HepG2 (cell line): ENCODE measurements around the gene VPS37D. TPM values are rescaled to one million over a fixed set of nuclear protein-coding genes. Genes with fewer than 3 reads are reported as not detected.

Source experiments
- HOXA3 ChIP-seq: sonication (generic); formaldehyde crosslinking; IDR thresholded peaks from 2 replicates; pipeline ENCODE4 v1.5.0; 2020; ENCODE audit warnings: missing genetic modification reagents
- KAT8 ChIP-seq: IDR thresholded peaks from 2 replicates; pipeline ENCODE4 v1.6.1; 2016; ENCODE audit warnings: missing genetic modification reagents, missing compliant biosample characterization
- MATR3 ChIP-seq: sonication (generic); formaldehyde crosslinking; IDR thresholded peaks from 2 replicates; pipeline ENCODE4 v1.4.0; 2020; ENCODE audit warnings: missing genetic modification reagents
- MEIS2 ChIP-seq: sonication (generic); formaldehyde crosslinking; IDR thresholded peaks from 2 replicates; pipeline ENCODE4 v1.9.0; 2021; ENCODE audit warnings: mild to moderate bottlenecking, missing genetic modification reagents
- PBX3 ChIP-seq: sonication (generic); formaldehyde crosslinking; IDR thresholded peaks from 2 replicates; pipeline ENCODE4 v1.8.1; 2023; ENCODE audit warnings: missing genetic modification reagents, inconsistent platforms, borderline replicate concordance
- RXRA ChIP-seq: sonication (generic); formaldehyde crosslinking; IDR thresholded peaks from 2 replicates; pipeline ENCODE4 v1.5.1; 2020; ENCODE audit warnings: missing genetic modification reagents
- ZBTB46 ChIP-seq: sonication (generic); formaldehyde crosslinking; IDR thresholded peaks from 2 replicates; pipeline ENCODE4 v1.4.0; 2020; ENCODE audit warnings: mild to moderate bottlenecking, missing genetic modification reagents, borderline replicate concordance
- ZC3H4 ChIP-seq: sonication (generic); formaldehyde crosslinking; IDR thresholded peaks from 2 replicates; pipeline ENCODE4 v1.4.0; 2020; ENCODE audit warnings: missing genetic modification reagents, borderline replicate concordance
- ZFX ChIP-seq: sonication (generic); formaldehyde crosslinking; IDR thresholded peaks from 2 replicates; pipeline ENCODE4 v1.4.0; 2020; ENCODE audit warnings: mild to moderate bottlenecking, low read depth, missing genetic modification reagents, moderate library complexity
- ZMYM3 ChIP-seq: sonication (generic); formaldehyde crosslinking; IDR thresholded peaks from 2 replicates; pipeline ENCODE4 v1.5.1; 2020; ENCODE audit warnings: mild to moderate bottlenecking, missing genetic modification reagents
- ZNF263 ChIP-seq: sonication (generic); formaldehyde crosslinking; IDR thresholded peaks from 2 replicates; pipeline ENCODE4 v1.4.0; 2020; ENCODE audit warnings: missing genetic modification reagents
- polyA plus RNA-seq, 8 experiments: library from polyadenylated mRNA; depleted of rRNA in 3 of 8; stranded (reverse) in 7 of 8; unstranded in 1 of 8; fragments of >200 nt; fragmentation: Illumina TruSeq in 4 of 8; extraction: Trizol in 4 of 8; gene quantifications; 2 replicates each; pipeline versions ENCODE4 v1.2.1 to v1.2.3, GENCODE V29; 2011 to 2016; ENCODE audit warnings: low read depth in 4 of 8, missing spikeins in 1 of 8, mixed read lengths in 1 of 8; ENCODE audit not compliant: insufficient read depth in 1 of 8
- total RNA-seq, 5 experiments: library from RNA; depleted of rRNA; stranded (reverse); fragments of >200 nt; fragmentation: Illumina TruSeq; extraction: Trizol; gene quantifications; 2 replicates each; pipeline ENCODE4 v1.2.3, GENCODE V29; 2016; ENCODE audit warnings: low read depth in 1 of 5
- TF ChIP-seq, protein P1 (sequence below): sonication (generic); formaldehyde crosslinking; IDR thresholded peaks from 2 replicates; pipeline ENCODE4 v1.5.1; 2020; ENCODE audit warnings: mild to moderate bottlenecking, missing genetic modification reagents, borderline replicate concordance
- TF ChIP-seq, protein P2 (sequence below): sonication (generic); formaldehyde crosslinking; conservative IDR thresholded peaks from 2 replicates; pipeline ENCODE4 v1.4.0; 2020; ENCODE audit warnings: missing genetic modification reagents
- TF ChIP-seq, protein P3 (sequence below): sonication (generic); formaldehyde crosslinking; IDR thresholded peaks from 2 replicates; pipeline ENCODE4 v1.5.1; 2020; ENCODE audit warnings: mild to moderate bottlenecking, missing genetic modification reagents, moderate library complexity
- TF ChIP-seq, protein P4 (sequence below): sonication (generic); formaldehyde crosslinking; IDR thresholded peaks from 2 replicates; pipeline ENCODE4 v1.4.0; 2020; ENCODE audit warnings: mild to moderate bottlenecking, low read depth, missing genetic modification reagents

The VPS37D gene
- total and polyA plus RNA-seq, 2 of the 13 experiments (the other 11 are each of a cell fraction or from before 2014, with no cell fraction given) = 3.8 to 6.3 TPM

GRCh38 chr7:73678862-73679261 lies 11.2 kb downstream of the VPS37D start (continued):
- TF ChIP-seq ZMYM3 (CRISPR knock-in tag) = peak; percentile 34; the same call in 1 of the 2 replicates
- peak; percentile 39; the same call in 1 of the 2 replicates for TF ChIP-seq ZFX (CRISPR knock-in tag)
- TF ChIP-seq, protein P1, sequence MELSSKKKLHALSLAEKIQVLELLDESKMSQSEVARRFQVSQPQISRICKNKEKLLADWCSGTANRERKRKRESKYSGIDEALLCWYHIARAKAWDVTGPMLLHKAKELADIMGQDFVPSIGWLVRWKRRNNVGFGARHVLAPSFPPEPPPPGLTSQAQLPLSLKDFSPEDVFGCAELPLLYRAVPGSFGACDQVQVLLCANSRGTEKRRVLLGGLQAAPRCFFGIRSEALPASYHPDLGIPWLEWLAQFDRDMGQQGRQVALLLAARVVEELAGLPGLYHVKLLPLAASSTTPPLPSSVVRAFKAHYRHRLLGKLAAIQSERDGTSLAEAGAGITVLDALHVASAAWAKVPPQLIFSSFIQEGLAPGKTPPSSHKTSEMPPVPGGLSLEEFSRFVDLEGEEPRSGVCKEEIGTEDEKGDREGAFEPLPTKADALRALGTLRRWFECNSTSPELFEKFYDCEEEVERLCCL (CRISPR knock-in tag) = no peak
- 0 out of 2 replicates have a peak, but pooled peaks have one; percentile 16 for TF ChIP-seq HOXA3
- no peak for TF ChIP-seq RXRA (CRISPR knock-in tag)
- TF ChIP-seq, protein P2, sequence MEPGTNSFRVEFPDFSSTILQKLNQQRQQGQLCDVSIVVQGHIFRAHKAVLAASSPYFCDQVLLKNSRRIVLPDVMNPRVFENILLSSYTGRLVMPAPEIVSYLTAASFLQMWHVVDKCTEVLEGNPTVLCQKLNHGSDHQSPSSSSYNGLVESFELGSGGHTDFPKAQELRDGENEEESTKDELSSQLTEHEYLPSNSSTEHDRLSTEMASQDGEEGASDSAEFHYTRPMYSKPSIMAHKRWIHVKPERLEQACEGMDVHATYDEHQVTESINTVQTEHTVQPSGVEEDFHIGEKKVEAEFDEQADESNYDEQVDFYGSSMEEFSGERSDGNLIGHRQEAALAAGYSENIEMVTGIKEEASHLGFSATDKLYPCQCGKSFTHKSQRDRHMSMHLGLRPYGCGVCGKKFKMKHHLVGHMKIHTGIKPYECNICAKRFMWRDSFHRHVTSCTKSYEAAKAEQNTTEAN (CRISPR knock-in tag) = no peak
- no peak for TF ChIP-seq MEIS2 (CRISPR knock-in tag)
- TF ChIP-seq KAT8 = no peak
- TF ChIP-seq PBX3 = no peak
- TF ChIP-seq, protein P3, sequence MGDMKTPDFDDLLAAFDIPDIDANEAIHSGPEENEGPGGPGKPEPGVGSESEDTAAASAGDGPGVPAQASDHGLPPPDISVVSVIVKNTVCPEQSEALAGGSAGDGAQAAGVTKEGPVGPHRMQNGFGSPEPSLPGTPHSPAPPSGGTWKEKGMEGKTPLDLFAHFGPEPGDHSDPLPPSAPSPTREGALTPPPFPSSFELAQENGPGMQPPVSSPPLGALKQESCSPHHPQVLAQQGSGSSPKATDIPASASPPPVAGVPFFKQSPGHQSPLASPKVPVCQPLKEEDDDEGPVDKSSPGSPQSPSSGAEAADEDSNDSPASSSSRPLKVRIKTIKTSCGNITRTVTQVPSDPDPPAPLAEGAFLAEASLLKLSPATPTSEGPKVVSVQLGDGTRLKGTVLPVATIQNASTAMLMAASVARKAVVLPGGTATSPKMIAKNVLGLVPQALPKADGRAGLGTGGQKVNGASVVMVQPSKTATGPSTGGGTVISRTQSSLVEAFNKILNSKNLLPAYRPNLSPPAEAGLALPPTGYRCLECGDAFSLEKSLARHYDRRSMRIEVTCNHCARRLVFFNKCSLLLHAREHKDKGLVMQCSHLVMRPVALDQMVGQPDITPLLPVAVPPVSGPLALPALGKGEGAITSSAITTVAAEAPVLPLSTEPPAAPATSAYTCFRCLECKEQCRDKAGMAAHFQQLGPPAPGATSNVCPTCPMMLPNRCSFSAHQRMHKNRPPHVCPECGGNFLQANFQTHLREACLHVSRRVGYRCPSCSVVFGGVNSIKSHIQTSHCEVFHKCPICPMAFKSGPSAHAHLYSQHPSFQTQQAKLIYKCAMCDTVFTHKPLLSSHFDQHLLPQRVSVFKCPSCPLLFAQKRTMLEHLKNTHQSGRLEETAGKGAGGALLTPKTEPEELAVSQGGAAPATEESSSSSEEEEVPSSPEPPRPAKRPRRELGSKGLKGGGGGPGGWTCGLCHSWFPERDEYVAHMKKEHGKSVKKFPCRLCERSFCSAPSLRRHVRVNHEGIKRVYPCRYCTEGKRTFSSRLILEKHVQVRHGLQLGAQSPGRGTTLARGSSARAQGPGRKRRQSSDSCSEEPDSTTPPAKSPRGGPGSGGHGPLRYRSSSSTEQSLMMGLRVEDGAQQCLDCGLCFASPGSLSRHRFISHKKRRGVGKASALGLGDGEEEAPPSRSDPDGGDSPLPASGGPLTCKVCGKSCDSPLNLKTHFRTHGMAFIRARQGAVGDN (CRISPR knock-in tag) = peak; percentile 46
- no peak for TF ChIP-seq ZBTB46 (CRISPR knock-in tag)
- TF ChIP-seq ZNF263 (CRISPR knock-in tag) = no peak
- TF ChIP-seq, protein P4, sequence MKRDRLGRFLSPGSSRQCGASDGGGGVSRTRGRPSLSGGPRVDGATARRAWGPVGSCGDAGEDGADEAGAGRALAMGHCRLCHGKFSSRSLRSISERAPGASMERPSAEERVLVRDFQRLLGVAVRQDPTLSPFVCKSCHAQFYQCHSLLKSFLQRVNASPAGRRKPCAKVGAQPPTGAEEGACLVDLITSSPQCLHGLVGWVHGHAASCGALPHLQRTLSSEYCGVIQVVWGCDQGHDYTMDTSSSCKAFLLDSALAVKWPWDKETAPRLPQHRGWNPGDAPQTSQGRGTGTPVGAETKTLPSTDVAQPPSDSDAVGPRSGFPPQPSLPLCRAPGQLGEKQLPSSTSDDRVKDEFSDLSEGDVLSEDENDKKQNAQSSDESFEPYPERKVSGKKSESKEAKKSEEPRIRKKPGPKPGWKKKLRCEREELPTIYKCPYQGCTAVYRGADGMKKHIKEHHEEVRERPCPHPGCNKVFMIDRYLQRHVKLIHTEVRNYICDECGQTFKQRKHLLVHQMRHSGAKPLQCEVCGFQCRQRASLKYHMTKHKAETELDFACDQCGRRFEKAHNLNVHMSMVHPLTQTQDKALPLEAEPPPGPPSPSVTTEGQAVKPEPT (CRISPR knock-in tag) = no peak
- no peak for TF ChIP-seq MATR3 (CRISPR knock-in tag)
- no peak for TF ChIP-seq ZC3H4 (CRISPR knock-in tag)
- TF ChIP-seq, all 625 proteins: peak for 7
